ENCODE measurements around the gene TBP. TPM values are rescaled to one million over a fixed set of nuclear protein-coding genes. Genes with fewer than 3 reads are reported as not detected.
"Not testable (repeated sequence)": the region's sequence is repeated elsewhere in the genome, so short reads cannot be mapped to it uniquely, and the experiment has no call there.

The TBP gene
- polyA plus RNA-seq, 4 donors = 10.0 to 19.4 (median 14.6) TPM

GRCh38 chr6:170597278-170597677 is 43.1 kb downstream of the TBP start:
- no peak for DNase-seq
- Histone ChIP-seq H3K27me3 (ENCODE audit: control insufficient read depth in 3 of 3, insufficient read depth in 3 of 3, low read length in 3 of 3) (peaks cover 0 to 4% (median 0%) of the 10 kb centered on the region in 3 donors), H3K9me3 (ENCODE audit: control insufficient read depth in 2 of 2, insufficient read depth in 1 of 2, low read depth in 1 of 2, low read length in 1 of 2) (peaks cover 0 to 5% of the 10 kb centered on the region in 2 donors), H3K4me1 (ENCODE audit: control insufficient read depth in 3 of 3, insufficient read depth in 2 of 3, low read depth in 1 of 3, low read length in 2 of 3) (no peaks in the 10 kb centered on the region), H3K4me3 (ENCODE audit: low read depth in 1 of 3, low read length in 3 of 3) (no peak overlapping the region), H3K27ac (ENCODE audit: low read depth in 1 of 3, low read length in 2 of 3) (no peak overlapping the region), H3K36me3 (ENCODE audit: control insufficient read depth in 3 of 3, insufficient read depth in 2 of 3, low read depth in 1 of 3, low read length in 3 of 3) (no peaks in the 10 kb centered on the region)
- no peak for FAIRE-seq

GRCh38 chr6:170605574-170606259 is 51.5 kb downstream of the TBP start:
- H3K4me3 ChIP-seq (ENCODE audit: low read depth in 1 of 3, low read length in 3 of 3) = no peak overlapping the region
- no peaks in the 10 kb centered on the region for H3K36me3 ChIP-seq (ENCODE audit: control insufficient read depth in 3 of 3, insufficient read depth in 2 of 3, low read depth in 1 of 3, low read length in 3 of 3)
- FAIRE-seq (no peak), DNase-seq (no peak)
- no peak overlapping the region for H3K27ac ChIP-seq (ENCODE audit: low read depth in 1 of 3, low read length in 2 of 3)
- no peaks in the 10 kb centered on the region for H3K4me1 ChIP-seq (ENCODE audit: control insufficient read depth in 3 of 3, insufficient read depth in 2 of 3, low read depth in 1 of 3, low read length in 2 of 3)
- peaks cover 0 to 9% (median 3%) of the 10 kb centered on the region in 3 donors for H3K27me3 ChIP-seq (ENCODE audit: control insufficient read depth in 3 of 3, insufficient read depth in 3 of 3, low read length in 3 of 3)
- WGBS, 3 donors = 62 to 71% (median 69%) methylated on average over 6 of the region's 6 CpGs
- no peaks in the 10 kb centered on the region for H3K9me3 ChIP-seq (ENCODE audit: control insufficient read depth in 2 of 2, insufficient read depth in 1 of 2, low read depth in 1 of 2, low read length in 1 of 2)

GRCh38 chr6:170609225-170609624 is 55.1 kb downstream of the TBP start:
- not testable (repeated sequence) for H3K27ac ChIP-seq (ENCODE audit: low read depth in 1 of 3, low read length in 2 of 3); H3K9me3 ChIP-seq (ENCODE audit: control insufficient read depth in 2 of 2, insufficient read depth in 1 of 2, low read depth in 1 of 2, low read length in 1 of 2); H3K4me3 ChIP-seq (ENCODE audit: low read depth in 1 of 3, low read length in 3 of 3); H3K4me1 ChIP-seq (ENCODE audit: control insufficient read depth in 3 of 3, insufficient read depth in 2 of 3, low read depth in 1 of 3, low read length in 2 of 3); H3K36me3 ChIP-seq (ENCODE audit: control insufficient read depth in 3 of 3, insufficient read depth in 2 of 3, low read depth in 1 of 3, low read length in 3 of 3); H3K27me3 ChIP-seq (ENCODE audit: control insufficient read depth in 3 of 3, insufficient read depth in 3 of 3, low read length in 3 of 3); DNase-seq; FAIRE-seq
- WGBS, 3 donors = 73 to 84% (median 75%) methylated on average over 8 of the region's 8 CpGs

GRCh38 chr6:170612256-170612804 is 58.2 kb downstream of the TBP start:
- DNase-seq; H3K36me3 ChIP-seq (ENCODE audit: control insufficient read depth in 3 of 3, insufficient read depth in 2 of 3, low read depth in 1 of 3, low read length in 3 of 3); H3K4me1 ChIP-seq (ENCODE audit: control insufficient read depth in 3 of 3, insufficient read depth in 2 of 3, low read depth in 1 of 3, low read length in 2 of 3); H3K27me3 ChIP-seq (ENCODE audit: control insufficient read depth in 3 of 3, insufficient read depth in 3 of 3, low read length in 3 of 3); H3K9me3 ChIP-seq (ENCODE audit: control insufficient read depth in 2 of 2, insufficient read depth in 1 of 2, low read depth in 1 of 2, low read length in 1 of 2); H3K4me3 ChIP-seq (ENCODE audit: low read depth in 1 of 3, low read length in 3 of 3); FAIRE-seq; H3K27ac ChIP-seq (ENCODE audit: low read depth in 1 of 3, low read length in 2 of 3): not testable (repeated sequence)
- WGBS, 3 donors = 0 to 9% (median 4%) methylated on average over 6 to 30 of the region's 55 CpGs

GRCh38 chr6:170616020-170616554 is 61.9 kb downstream of the TBP start:
- not testable (repeated sequence) for H3K27ac ChIP-seq (ENCODE audit: low read depth in 1 of 3, low read length in 2 of 3); H3K36me3 ChIP-seq (ENCODE audit: control insufficient read depth in 3 of 3, insufficient read depth in 2 of 3, low read depth in 1 of 3, low read length in 3 of 3); H3K4me3 ChIP-seq (ENCODE audit: low read depth in 1 of 3, low read length in 3 of 3); H3K9me3 ChIP-seq (ENCODE audit: control insufficient read depth in 2 of 2, insufficient read depth in 1 of 2, low read depth in 1 of 2, low read length in 1 of 2); H3K27me3 ChIP-seq (ENCODE audit: control insufficient read depth in 3 of 3, insufficient read depth in 3 of 3, low read length in 3 of 3); FAIRE-seq; H3K4me1 ChIP-seq (ENCODE audit: control insufficient read depth in 3 of 3, insufficient read depth in 2 of 3, low read depth in 1 of 3, low read length in 2 of 3); DNase-seq
- WGBS, 3 donors = no CpG with 5 or more reads among the region's 1 CpG

Other genes starting within 250 kb of the TBP start
- 10 to 100 TPM in 3 of 4 donors, 1 to 10 TPM in 1; 6.5 to 24.0 (median 10.6) TPM for gene FAM120B, start 247.6 kb upstream of the TBP start, polyA plus RNA-seq
- gene PSMB1, start 1.1 kb upstream of the TBP start, polyA plus RNA-seq = 100 to 1,000 TPM; 198 to 314 (median 308) TPM
- gene PDCD2, start 30.3 kb downstream of the TBP start, polyA plus RNA-seq = 10 to 100 TPM; 54.9 to 69.7 (median 60.1) TPM

Measured in small intestine (tissue), 7 donors.